WTC11 (cell line): ENCODE results near the gene HSPA1B. TPM values are rescaled to one million over a fixed set of nuclear protein-coding genes. Genes with fewer than 3 reads are reported as not detected.

Source experiments
- ATAC-seq: fragments of 200-7000 bp; cut with Tn5 transposase; 2 replicates; pipeline ENCODE4 v1.10.0; 2021; ENCODE audit warnings: mild to moderate bottlenecking, moderate library complexity
- CTCF ChIA-PET: fragments of 300-600 bp; sonication (Branson Sonifier 250); formaldehyde crosslinking; loops from one replicate; lab custom pipeline; 2021; ENCODE audit warnings: antibody characterized with exemption; lab: Charles Lee
- POLR2A ChIA-PET: fragments of 350-600 bp; sonication (Branson Sonifier 250); formaldehyde crosslinking; loops from one replicate; lab custom pipeline; 2021; ENCODE audit warnings: antibody characterized with exemption; lab: Charles Lee
- DNase-seq: peaks from one replicate; pipeline ENCODE4 v3.0.0; 2021; ENCODE audit warnings: low spot score
- H3K27ac Mint-ChIP-seq: 2 replicates; pipeline ENCODE4 v1.8.0; 2021; ENCODE audit warnings: mixed read lengths
- H3K27me3 Mint-ChIP-seq: 2 replicates; pipeline ENCODE4 v1.8.0; 2021; ENCODE audit warnings: low read depth, mild to moderate bottlenecking, moderate library complexity, mixed read lengths
- H3K36me3 Mint-ChIP-seq: 2 replicates; pipeline ENCODE4 v1.8.0; 2021; ENCODE audit warnings: mixed read lengths
- H3K4me1 Mint-ChIP-seq: 2 replicates; pipeline ENCODE4 v1.8.0; 2022; ENCODE audit warnings: mixed read lengths
- H3K4me3 Mint-ChIP-seq: 2 replicates; pipeline ENCODE4 v1.8.0; 2021; ENCODE audit warnings: mild to moderate bottlenecking, moderate library complexity, mixed read lengths
- H3K9me3 Mint-ChIP-seq: 2 replicates; pipeline ENCODE4 v1.8.0; 2021; ENCODE audit warnings: mixed read lengths
- ATF1 ChIP-seq: sonication (generic); formaldehyde crosslinking; IDR thresholded peaks from 2 replicates; pipeline ENCODE4 v1.8.1; 2023; ENCODE audit warnings: mild to moderate bottlenecking, moderate library complexity, missing genetic modification reagents
- CREB1 ChIP-seq: sonication (generic); formaldehyde crosslinking; IDR thresholded peaks from 2 replicates; pipeline ENCODE4 v1.8.0; 2023; ENCODE audit warnings: mild to moderate bottlenecking, missing genetic modification reagents
- CREM ChIP-seq: sonication (generic); formaldehyde crosslinking; IDR thresholded peaks from 2 replicates; pipeline ENCODE4 v1.8.1; 2022; ENCODE audit warnings: mild to moderate bottlenecking, missing genetic modification reagents, moderate library complexity
- HMGA2 ChIP-seq: fragments of 250-450 bp; sonication (Bioruptor Pico); IDR thresholded peaks from 2 replicates; pipeline ENCODE4 v1.4.0; 2021; ENCODE audit warnings: mild to moderate bottlenecking, moderate library complexity
- PRRX2 ChIP-seq: fragments of 250-450 bp; sonication (Bioruptor Pico); IDR thresholded peaks from 2 replicates; pipeline ENCODE4 v1.8.0; 2021; ENCODE audit warnings: mild to moderate bottlenecking
- SMAD3 ChIP-seq: sonication (generic); formaldehyde crosslinking; IDR thresholded peaks from 2 replicates; pipeline ENCODE4 v1.8.0; 2022; ENCODE audit warnings: missing genetic modification reagents, mild to moderate bottlenecking, borderline replicate concordance
- TCF7 ChIP-seq: sonication (generic); formaldehyde crosslinking; IDR thresholded peaks from 2 replicates; pipeline ENCODE4 v1.8.0; 2022; ENCODE audit warnings: mild to moderate bottlenecking, low read depth, missing genetic modification reagents, moderate library complexity
- ZBTB21 ChIP-seq: sonication (generic); formaldehyde crosslinking; IDR thresholded peaks from 2 replicates; pipeline ENCODE4 v1.8.1; 2023; ENCODE audit warnings: mild to moderate bottlenecking, missing genetic modification reagents, borderline replicate concordance
- ZNF396 ChIP-seq: fragments of 250-450 bp; sonication (Bioruptor Pico); IDR thresholded peaks from 2 replicates; pipeline ENCODE4 v1.8.0; 2021; ENCODE audit warnings: mild to moderate bottlenecking, moderate library complexity, borderline replicate concordance
- ZNF671 ChIP-seq: fragments of 250-450 bp; sonication (Bioruptor Pico); IDR thresholded peaks from 2 replicates; pipeline ENCODE4 v1.8.0; 2021; ENCODE audit warnings: mild to moderate bottlenecking
- total RNA-seq: library from RNA; stranded (reverse); gene quantifications from 3 replicates; pipeline ENCODE4 v1.2.3, GENCODE V29; 2021
- TF ChIP-seq, protein P1 (sequence below): sonication (generic); formaldehyde crosslinking; IDR thresholded peaks from 2 replicates; pipeline ENCODE4 v1.8.0; 2022; ENCODE audit warnings: missing genetic modification reagents
- TF ChIP-seq, protein P2 (sequence below): sonication (generic); formaldehyde crosslinking; IDR thresholded peaks from 2 replicates; pipeline ENCODE4 v1.8.1; 2023; ENCODE audit warnings: mild to moderate bottlenecking, moderate library complexity, missing genetic modification reagents
- TF ChIP-seq, protein P3 (sequence below): sonication (generic); formaldehyde crosslinking; IDR thresholded peaks from 2 replicates; pipeline ENCODE4 v1.8.1; 2023; ENCODE audit warnings: mild to moderate bottlenecking, missing genetic modification reagents, borderline replicate concordance
- TF ChIP-seq, protein P4 (sequence below): sonication (generic); formaldehyde crosslinking; IDR thresholded peaks from 2 replicates; pipeline ENCODE4 v1.8.1; 2023; ENCODE audit warnings: mild to moderate bottlenecking, missing genetic modification reagents, moderate library complexity
- TF ChIP-seq, protein P5 (sequence below): sonication (generic); formaldehyde crosslinking; IDR thresholded peaks from 2 replicates; pipeline ENCODE4 v1.8.1; 2022; ENCODE audit warnings: mild to moderate bottlenecking, missing genetic modification reagents, moderate library complexity, borderline replicate concordance
- TF ChIP-seq, protein P6 (sequence below): fragments of 250-450 bp; sonication (Bioruptor Pico); conservative IDR thresholded peaks from 2 replicates; pipeline ENCODE4 v1.9.0; 2021; ENCODE audit warnings: mild to moderate bottlenecking

The HSPA1B gene
- total RNA-seq, 1 experiment from 2014 or later, result 75.3 TPM

DNA sequence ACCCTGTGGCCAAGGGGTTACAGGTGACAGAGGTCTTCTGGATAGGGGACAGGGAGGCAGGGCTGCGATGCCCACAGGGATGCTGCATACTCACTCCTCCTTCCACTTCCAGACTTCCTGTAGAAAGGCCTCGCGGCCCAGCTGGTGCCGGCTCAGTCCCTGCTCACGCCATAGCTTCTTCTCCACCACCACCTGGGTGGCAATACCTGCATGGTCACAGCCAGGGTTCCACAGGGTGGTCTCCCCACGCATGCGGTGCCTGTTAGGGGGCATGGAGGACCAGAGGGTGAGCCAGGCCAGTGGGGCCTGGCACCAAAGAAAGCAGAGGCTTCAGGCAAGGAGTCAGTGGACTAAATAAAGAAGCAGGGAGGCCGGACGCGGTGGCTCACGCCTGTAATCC, 42.1 kb upstream of the HSPA1B start:
- no peaks in the 10 kb centered on the region for H3K9me3 Mint-ChIP-seq
- no peak for ATAC-seq
- ChIA-PET CTCF (interaction anchor here (0.5 to 2.6 kb wide), 5 partner anchors 11 to 104 kb away, joined by 3 to 11 read pairs (median 3); partner anchors contain the start of gene LY6G5C), POLR2A (no interaction called here)
- H3K36me3 Mint-ChIP-seq, result peaks cover 39% of the 10 kb centered on the region
- H3K27ac Mint-ChIP-seq, result no peak overlapping the region
- DNase-seq, result no peak
- TF ChIP-seq, protein P1, sequence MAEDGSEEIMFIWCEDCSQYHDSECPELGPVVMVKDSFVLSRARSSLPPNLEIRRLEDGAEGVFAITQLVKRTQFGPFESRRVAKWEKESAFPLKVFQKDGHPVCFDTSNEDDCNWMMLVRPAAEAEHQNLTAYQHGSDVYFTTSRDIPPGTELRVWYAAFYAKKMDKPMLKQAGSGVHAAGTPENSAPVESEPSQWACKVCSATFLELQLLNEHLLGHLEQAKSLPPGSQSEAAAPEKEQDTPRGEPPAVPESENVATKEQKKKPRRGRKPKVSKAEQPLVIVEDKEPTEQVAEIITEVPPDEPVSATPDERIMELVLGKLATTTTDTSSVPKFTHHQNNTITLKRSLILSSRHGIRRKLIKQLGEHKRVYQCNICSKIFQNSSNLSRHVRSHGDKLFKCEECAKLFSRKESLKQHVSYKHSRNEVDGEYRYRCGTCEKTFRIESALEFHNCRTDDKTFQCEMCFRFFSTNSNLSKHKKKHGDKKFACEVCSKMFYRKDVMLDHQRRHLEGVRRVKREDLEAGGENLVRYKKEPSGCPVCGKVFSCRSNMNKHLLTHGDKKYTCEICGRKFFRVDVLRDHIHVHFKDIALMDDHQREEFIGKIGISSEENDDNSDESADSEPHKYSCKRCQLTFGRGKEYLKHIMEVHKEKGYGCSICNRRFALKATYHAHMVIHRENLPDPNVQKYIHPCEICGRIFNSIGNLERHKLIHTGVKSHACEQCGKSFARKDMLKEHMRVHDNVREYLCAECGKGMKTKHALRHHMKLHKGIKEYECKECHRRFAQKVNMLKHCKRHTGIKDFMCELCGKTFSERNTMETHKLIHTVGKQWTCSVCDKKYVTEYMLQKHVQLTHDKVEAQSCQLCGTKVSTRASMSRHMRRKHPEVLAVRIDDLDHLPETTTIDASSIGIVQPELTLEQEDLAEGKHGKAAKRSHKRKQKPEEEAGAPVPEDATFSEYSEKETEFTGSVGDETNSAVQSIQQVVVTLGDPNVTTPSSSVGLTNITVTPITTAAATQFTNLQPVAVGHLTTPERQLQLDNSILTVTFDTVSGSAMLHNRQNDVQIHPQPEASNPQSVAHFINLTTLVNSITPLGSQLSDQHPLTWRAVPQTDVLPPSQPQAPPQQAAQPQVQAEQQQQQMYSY (CRISPR knock-in tag), result no peak
- TF ChIP-seq ZNF396 (CRISPR knock-in tag) (no peak), ZBTB21 (CRISPR knock-in tag) (no peak), SMAD3 (CRISPR knock-in tag) (no peak), ZNF671 (CRISPR knock-in tag) (no peak), HMGA2 (CRISPR knock-in tag) (no peak), TCF7 (CRISPR knock-in tag) (no peak), CREM (CRISPR knock-in tag) (no peak), ATF1 (no peak), CREB1 (CRISPR knock-in tag) (no peak), PRRX2 (CRISPR knock-in tag) (no peak)
- TF ChIP-seq, protein P2, sequence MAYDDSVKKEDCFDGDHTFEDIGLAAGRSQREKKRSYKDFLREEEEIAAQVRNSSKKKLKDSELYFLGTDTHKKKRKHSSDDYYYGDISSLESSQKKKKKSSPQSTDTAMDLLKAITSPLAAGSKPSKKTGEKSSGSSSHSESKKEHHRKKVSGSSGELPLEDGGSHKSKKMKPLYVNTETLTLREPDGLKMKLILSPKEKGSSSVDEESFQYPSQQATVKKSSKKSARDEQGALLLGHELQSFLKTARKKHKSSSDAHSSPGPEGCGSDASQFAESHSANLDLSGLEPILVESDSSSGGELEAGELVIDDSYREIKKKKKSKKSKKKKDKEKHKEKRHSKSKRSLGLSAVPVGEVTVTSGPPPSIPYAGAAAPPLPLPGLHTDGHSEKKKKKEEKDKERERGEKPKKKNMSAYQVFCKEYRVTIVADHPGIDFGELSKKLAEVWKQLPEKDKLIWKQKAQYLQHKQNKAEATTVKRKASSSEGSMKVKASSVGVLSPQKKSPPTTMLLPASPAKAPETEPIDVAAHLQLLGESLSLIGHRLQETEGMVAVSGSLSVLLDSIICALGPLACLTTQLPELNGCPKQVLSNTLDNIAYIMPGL (CRISPR knock-in tag), result no peak
- TF ChIP-seq, protein P3, sequence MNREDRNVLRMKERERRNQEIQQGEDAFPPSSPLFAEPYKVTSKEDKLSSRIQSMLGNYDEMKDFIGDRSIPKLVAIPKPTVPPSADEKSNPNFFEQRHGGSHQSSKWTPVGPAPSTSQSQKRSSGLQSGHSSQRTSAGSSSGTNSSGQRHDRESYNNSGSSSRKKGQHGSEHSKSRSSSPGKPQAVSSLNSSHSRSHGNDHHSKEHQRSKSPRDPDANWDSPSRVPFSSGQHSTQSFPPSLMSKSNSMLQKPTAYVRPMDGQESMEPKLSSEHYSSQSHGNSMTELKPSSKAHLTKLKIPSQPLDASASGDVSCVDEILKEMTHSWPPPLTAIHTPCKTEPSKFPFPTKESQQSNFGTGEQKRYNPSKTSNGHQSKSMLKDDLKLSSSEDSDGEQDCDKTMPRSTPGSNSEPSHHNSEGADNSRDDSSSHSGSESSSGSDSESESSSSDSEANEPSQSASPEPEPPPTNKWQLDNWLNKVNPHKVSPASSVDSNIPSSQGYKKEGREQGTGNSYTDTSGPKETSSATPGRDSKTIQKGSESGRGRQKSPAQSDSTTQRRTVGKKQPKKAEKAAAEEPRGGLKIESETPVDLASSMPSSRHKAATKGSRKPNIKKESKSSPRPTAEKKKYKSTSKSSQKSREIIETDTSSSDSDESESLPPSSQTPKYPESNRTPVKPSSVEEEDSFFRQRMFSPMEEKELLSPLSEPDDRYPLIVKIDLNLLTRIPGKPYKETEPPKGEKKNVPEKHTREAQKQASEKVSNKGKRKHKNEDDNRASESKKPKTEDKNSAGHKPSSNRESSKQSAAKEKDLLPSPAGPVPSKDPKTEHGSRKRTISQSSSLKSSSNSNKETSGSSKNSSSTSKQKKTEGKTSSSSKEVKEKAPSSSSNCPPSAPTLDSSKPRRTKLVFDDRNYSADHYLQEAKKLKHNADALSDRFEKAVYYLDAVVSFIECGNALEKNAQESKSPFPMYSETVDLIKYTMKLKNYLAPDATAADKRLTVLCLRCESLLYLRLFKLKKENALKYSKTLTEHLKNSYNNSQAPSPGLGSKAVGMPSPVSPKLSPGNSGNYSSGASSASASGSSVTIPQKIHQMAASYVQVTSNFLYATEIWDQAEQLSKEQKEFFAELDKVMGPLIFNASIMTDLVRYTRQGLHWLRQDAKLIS (CRISPR knock-in tag), result no peak
- TF ChIP-seq, protein P4, sequence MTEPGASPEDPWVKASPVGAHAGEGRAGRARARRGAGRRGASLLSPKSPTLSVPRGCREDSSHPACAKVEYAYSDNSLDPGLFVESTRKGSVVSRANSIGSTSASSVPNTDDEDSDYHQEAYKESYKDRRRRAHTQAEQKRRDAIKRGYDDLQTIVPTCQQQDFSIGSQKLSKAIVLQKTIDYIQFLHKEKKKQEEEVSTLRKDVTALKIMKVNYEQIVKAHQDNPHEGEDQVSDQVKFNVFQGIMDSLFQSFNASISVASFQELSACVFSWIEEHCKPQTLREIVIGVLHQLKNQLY (CRISPR knock-in tag), result no peak
- TF ChIP-seq, protein P5, sequence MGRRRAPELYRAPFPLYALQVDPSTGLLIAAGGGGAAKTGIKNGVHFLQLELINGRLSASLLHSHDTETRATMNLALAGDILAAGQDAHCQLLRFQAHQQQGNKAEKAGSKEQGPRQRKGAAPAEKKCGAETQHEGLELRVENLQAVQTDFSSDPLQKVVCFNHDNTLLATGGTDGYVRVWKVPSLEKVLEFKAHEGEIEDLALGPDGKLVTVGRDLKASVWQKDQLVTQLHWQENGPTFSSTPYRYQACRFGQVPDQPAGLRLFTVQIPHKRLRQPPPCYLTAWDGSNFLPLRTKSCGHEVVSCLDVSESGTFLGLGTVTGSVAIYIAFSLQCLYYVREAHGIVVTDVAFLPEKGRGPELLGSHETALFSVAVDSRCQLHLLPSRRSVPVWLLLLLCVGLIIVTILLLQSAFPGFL (CRISPR knock-in tag), result no peak
- TF ChIP-seq, protein P6, sequence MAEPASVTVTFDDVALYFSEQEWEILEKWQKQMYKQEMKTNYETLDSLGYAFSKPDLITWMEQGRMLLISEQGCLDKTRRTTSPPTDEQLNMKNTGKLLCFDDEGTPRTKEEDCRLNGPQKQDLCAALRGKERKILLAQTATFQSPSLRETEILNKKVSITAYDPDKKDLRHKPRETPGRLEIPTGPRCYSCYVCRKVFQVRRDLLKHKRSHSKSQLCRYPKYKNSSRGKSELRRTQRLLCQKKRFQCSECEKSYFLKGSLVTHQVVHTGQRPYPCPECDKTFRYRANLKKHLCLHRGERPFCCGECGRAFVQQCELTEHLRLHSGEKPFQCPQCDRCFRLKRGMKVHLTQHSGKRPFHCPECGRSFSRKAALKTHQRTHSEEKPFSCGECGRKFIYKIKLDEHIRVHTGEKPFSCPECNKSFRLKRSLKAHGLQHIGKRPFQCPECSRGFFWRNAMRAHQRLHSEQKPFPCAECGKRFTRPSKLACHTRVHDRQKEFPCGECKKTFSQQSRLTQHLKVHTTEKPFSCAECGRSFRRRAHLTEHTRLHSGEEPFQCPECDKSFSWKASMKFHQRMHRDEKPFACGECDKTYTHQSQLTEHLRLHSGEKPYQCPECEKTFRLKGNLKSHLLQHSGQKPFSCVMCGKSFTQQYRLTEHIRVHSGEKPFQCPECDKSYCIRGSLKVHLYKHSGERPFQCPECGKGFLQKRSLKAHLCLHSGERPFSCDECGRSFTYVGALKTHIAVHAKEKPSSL (CRISPR knock-in tag), result no peak
- H3K27me3 Mint-ChIP-seq, result no peaks in the 10 kb centered on the region
- H3K4me1 Mint-ChIP-seq, result no peaks in the 10 kb centered on the region
- H3K4me3 Mint-ChIP-seq, result no peak overlapping the region
